GM18519 (cell line): ENCODE results near the gene MAN1A2.
"Not testable (repeated sequence)": the region's sequence is repeated elsewhere in the genome, so short reads cannot be mapped to it uniquely, and the experiment has no call there.

Experiments
- ATAC-seq: cut with Tn5 transposase; IDR thresholded peaks from one replicate; pipeline ENCODE4 v1.9.1; 2021; ENCODE audit warnings: mild to moderate bottlenecking, moderate library complexity; ENCODE audit not compliant: unreplicated experiment, low FRiP score

The MAN1A2 gene

GRCh38 chr1:117367046-117368025 lies at the start of gene MAN1A2:
Gene MAN1A2 (plus strand): TSS chr1:117367449. CDS start chr1:117368184, 735 bp downstream.
- peak; percentile 36 for ATAC-seq

- ATAC-seq: no peak
These were observed 49.2 kb upstream of the MAN1A2 start for GRCh38 chr1:117318011-117318410.

GRCh38 chr1:117318426-117318825 lies 48.8 kb upstream of the MAN1A2 start:
- ATAC-seq: no peak

GRCh38 chr1:117320515-117320914 lies 46.7 kb upstream of the MAN1A2 start:
- no peak for ATAC-seq

GRCh38 chr1:117321680-117322609 lies 45.3 kb upstream of the MAN1A2 start:
- no peak for ATAC-seq

GRCh38 chr1:117324357-117324756 lies 42.9 kb upstream of the MAN1A2 start:
- ATAC-seq: no peak

- not testable (repeated sequence) for ATAC-seq
These were observed 41.2 kb upstream of the MAN1A2 start for GRCh38 chr1:117326035-117326434.

GRCh38 chr1:117327011-117327410 lies 40.2 kb upstream of the MAN1A2 start:
- no peak for ATAC-seq

GRCh38 chr1:117335376-117336086 lies 31.7 kb upstream of the MAN1A2 start:
- no peak for ATAC-seq

GRCh38 chr1:117336088-117336817 lies 31.0 kb upstream of the MAN1A2 start:
- no peak for ATAC-seq

- no peak for ATAC-seq
These were observed 27.2 kb upstream of the MAN1A2 start for GRCh38 chr1:117339866-117340700.

- no peak for ATAC-seq
These were observed 26.1 kb upstream of the MAN1A2 start for GRCh38 chr1:117341123-117341522.

GRCh38 chr1:117342397-117342796 lies 24.9 kb upstream of the MAN1A2 start:
- ATAC-seq: no peak

- ATAC-seq: no peak
These were observed 20.9 kb upstream of the MAN1A2 start for GRCh38 chr1:117346206-117346928.

- ATAC-seq: no peak
These were observed 19.3 kb upstream of the MAN1A2 start for GRCh38 chr1:117347907-117348306.

GRCh38 chr1:117352695-117353094 lies 14.6 kb upstream of the MAN1A2 start:
- not testable (repeated sequence) for ATAC-seq

- ATAC-seq: not testable (repeated sequence)
These were observed 9.2 kb upstream of the MAN1A2 start for GRCh38 chr1:117357833-117358603.

- ATAC-seq: not testable (repeated sequence)
These were observed 8.7 kb upstream of the MAN1A2 start for GRCh38 chr1:117358604-117358887.
